Gastroesophageal sphincter (tissue), 3 donors: ENCODE measurements around the gene EIF6.

ENCODE experiments used
- POLR2A ChIP-seq, 2 donors: fragments of 450-650 bp; IDR thresholded peaks; one replicate each; pipeline ENCODE4 v1.6.1; 2017; ENCODE audit warnings: antibody characterized with exemption in 2 of 2, mild to moderate bottlenecking in 2 of 2, moderate library complexity in 1 of 2
- TF ChIP-seq, protein P1 (sequence below), 4 experiments: fragments of 200-600 bp in 2 of 4; fragments of 450-650 bp in 2 of 4; sonication (generic) in 1 of 4; IDR thresholded peaks; one replicate each; pipeline ENCODE4 v1.5.1; 2017 to 2019; ENCODE audit warnings: antibody characterized with exemption in 4 of 4, mild to moderate bottlenecking in 2 of 4, moderate library complexity in 2 of 4

DNA sequence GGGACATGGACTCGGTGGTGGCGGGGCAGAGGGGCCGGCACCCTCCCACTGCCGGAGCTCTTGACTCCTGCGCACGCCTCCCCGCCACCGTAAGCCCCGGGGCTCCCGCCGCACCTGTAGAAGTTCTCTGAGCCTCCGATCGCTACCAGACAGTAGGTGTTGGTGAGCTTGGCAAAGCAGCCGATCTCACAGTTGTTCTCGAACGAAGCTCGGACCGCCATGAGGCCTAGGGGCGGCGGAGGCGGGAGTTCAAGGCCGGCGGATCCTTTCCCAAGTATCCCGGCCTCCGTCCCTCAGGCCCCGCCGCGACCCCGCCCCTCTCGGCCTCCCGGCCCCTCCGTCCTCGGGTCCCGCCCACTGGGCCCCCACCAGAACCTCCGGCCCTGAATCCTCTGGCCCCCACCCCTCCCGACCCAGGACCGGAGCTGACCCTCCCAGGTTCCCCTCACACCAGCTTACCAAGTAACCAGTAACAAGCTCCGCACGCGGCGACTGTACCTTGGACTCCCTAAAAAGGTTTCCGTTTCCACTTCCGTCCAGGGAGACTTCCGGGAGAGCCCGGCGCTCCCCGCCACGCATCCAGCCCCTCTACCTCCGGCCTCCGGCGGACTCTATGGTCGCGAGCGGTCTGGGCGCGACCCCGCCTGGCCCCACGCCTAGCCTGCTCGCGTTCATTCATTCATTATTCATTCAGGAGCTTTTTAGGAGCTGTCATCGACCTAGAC is at the start of gene EIF6:
- TF ChIP-seq, protein P1, sequence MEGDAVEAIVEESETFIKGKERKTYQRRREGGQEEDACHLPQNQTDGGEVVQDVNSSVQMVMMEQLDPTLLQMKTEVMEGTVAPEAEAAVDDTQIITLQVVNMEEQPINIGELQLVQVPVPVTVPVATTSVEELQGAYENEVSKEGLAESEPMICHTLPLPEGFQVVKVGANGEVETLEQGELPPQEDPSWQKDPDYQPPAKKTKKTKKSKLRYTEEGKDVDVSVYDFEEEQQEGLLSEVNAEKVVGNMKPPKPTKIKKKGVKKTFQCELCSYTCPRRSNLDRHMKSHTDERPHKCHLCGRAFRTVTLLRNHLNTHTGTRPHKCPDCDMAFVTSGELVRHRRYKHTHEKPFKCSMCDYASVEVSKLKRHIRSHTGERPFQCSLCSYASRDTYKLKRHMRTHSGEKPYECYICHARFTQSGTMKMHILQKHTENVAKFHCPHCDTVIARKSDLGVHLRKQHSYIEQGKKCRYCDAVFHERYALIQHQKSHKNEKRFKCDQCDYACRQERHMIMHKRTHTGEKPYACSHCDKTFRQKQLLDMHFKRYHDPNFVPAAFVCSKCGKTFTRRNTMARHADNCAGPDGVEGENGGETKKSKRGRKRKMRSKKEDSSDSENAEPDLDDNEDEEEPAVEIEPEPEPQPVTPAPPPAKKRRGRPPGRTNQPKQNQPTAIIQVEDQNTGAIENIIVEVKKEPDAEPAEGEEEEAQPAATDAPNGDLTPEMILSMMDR (IDR thresholded peaks at IDR 0.05) = no peak
- TF ChIP-seq POLR2A (IDR thresholded peaks at IDR 0.05) = peak; percentile 9 to 25
